Cortex of kidney (tissue), 1 donor: ENCODE measurements around the gene PLAU.
"Not testable (repeated sequence)": the region's sequence is repeated elsewhere in the genome, so short reads cannot be mapped to it uniquely, and the experiment has no call there.

ENCODE experiments used
- DNase-seq: peaks from one replicate; lab custom pipeline; 2025; lab: John Stamatoyannopoulos, UW

The PLAU gene

DNA sequence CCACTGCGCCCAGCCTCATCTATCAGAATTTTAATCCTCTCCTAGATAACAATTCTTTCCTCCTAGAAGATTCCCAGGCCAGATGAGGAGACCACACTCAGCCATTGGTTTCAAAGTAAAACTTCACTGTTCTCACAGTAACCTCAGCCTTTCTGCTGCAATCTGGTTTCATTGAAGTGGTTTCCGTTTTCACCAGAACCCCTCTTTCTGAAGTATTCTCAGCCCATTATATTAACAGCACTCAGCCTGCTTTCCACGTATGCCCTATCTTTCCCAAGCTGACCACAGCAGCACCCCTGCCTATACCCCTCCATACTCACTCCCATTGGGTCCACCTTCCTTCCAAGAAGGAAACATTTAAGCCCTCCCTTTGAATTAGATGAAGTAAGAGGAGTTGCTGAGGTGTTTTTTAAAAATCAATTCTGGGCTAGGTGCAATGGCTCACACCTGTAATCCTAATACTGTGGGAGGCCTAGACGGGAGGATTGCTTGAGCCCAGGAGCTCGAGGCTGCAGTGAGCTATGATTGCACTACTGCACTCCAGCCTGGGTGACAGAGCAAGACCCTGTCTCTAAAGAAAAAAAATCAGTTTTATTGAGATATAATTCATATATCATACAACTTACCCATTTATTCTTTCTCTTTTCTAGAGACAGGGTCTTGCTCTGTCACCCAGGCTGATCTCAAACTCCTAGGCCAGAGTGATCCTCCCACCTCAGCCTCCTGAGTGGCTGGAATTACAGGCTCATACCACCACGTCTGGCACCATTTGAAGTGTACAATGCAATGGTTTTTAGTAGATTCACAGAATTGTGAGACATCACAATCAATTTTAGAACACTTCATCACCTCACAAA, 11.3 kb downstream of the PLAU start:
- no peak for DNase-seq

DNA sequence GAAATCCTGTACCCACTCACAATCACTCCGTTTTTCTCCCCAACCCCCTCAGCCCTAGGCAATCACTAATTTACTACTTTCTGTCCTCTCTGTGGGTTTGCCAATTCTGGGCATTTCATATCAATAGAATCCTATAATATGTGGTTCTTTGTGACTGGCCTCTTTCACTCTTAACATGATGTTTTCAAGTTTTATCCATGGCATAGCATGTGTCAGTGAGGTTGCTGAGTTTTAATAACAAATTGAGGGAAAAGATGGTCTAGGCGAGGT, 11.9 kb downstream of the PLAU start:
- no peak for DNase-seq

DNA sequence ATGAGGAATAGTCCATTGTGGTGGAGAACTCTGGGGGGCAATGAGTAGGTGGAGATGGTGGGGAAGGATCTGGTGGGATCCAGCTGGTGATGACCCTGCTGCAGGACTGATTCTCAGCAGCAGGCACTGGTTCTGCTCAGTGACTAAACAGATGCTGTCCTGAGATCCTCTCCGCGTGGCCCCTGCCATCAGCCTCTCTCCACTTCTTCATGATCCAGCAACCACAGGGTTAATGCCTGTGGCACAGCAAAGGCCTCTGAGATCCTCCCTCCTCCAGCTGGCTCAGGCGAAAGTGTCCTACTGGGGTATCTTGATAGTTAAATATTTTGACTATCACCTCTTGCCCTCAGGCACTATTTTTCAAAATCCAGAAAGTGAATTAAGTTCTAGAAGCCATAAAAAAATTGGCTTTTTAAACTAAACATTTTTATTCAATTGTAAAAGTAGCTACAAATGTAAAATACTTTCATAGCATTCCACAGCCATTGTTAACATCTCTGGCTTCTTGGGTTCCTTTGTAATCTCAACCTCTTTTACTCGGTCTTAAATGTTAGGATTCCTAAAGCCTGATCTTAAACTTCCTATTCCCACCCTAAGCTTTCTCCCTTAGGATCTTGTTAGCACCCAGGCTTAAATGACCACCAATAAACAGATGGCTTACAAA, 13.1 kb downstream of the PLAU start:
- no peak for DNase-seq

DNA sequence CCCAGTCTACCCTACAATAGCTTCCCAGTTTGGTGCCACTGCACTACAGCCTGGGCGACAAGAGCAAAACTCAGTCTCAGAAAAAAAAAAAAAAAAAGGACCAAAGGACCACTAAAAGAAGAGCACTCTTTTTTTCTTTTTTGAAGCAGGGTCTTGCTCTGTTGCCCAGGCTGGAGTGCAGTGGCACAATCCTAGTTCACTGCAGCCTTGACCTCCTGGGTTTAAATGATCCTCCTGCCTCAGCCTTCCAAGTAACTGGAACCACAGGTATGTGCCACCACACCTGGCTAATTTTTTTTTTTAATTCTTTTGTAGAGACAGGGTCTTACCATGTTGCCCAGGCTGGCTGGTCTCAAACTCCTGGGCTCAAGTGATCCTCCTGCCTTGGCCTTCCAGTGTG, 14.0 kb downstream of the PLAU start:
- DNase-seq = no peak

DNA sequence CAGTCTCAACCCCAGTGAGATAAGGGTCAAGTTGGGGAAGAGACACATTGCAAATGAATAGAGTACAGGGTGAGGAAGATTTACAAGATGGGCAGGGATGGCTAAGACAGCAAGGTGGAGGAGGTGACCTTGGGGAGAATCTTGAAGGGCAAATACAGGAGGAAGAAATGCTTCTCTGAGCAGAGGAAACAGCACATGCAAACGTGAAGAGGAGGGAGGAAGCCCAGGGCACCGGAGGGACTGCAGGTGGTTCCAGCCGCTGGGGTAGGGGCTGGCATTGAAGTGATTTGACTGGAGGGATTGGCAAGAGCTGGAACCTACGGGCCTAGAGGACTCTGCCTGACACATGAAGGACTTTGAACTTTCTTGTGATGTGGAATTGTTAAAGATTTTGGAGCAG, 14.6 kb downstream of the PLAU start:
- DNase-seq = no peak

DNA sequence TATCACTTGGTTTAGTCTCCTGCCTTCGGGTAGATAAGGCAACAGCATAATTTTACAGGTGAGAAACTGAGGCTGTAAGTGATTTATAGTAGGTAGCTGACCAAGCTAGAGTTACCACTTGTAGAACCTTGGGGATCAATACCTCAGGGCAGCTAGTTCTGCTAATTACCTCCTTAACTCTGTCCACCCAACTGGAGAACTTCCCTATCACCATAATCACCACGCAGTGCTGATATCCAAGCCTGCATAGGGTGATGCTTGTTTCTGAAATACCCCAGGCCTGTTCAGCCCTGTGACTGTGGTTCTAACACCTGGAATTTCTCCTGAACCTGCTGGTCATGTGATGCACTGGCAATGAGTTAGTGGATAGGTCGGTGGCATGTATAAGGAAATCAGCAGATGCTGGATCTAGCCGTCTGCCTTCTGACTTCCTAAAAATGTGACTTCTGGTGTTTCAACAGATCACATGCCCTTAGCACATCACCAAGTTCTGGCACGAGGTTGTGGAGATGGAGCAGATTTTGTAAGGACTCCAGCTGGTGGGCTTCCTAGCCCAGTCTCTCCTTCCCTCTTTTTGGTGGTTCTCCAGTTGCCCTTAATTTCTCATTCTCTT, 15.3 kb downstream of the PLAU start:
- no peak for DNase-seq

DNA sequence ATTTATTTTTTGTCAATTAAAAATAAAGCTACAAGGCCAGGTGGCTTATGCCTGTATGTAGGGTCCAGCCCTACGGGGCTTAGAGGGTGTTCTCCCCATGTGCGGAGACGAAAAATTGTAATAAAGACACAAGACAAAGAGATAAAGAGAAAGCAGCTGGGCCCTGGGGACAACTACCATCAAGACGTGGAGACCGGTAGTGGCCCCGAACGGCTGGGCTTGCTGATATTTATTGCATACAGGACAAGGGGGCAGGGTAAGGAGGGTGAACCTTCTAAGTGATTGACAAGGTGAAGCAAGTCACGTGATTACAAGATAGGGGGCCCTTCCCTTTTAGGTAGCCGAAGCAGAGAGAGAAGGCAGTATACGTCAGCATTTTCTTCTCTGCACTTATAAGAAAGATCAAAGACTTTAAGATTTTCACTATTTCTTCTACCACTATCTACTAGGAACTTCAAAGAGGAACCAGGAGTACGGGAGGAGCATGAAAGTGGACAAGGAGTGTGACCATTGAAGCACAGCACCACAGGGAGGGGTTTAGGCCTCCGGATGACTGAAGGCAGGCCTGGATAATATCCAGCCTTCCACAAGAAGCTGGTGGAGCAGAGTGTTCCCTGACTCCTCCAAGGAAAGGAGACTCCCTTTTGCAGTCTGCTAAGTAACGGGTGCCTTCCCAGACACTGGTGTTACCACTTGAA, 19.8 kb downstream of the PLAU start:
- not testable (repeated sequence) for DNase-seq

DNA sequence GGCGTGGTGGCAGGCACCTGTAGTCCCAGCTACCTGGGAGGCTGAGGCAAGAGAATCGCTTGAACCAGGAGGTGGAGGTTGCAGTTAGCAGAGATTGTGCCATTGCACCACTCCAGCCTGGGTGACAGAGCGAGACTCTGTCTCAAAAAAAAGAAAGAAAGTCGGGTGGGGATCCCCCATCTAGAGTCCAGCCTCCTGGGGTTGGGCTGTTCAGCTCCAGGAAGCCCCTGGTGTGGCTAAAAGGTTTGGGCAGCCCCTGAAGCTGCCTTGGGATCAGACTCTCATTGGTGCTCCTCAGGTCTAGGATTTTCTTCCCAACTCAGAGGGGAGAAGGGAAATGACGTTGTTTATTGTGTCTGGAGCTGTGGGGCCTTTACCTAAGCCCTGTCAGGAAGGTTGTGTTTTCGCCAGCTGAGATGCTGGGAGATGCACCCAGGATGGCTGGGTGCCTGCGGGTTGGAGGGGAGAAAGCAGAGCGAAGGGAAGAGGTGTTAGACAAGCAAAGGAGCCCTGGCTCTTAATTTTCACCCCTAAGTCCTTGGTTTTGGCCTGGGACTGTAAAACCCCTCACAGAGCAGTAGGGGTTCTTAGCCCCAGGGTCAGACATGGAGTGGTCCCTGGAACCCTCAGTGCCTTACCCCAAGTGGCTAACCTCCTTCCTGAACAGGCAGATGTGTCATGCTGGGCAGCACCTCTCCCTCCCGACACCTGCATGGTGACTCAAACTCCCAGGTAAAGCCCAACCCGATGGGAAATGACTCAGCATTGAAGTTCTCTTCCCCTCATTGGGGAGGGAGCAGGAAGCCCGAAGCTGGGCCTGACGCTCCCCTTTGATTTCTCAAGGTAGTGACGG, 21.1 kb downstream of the PLAU start:
- no peak for DNase-seq

DNA sequence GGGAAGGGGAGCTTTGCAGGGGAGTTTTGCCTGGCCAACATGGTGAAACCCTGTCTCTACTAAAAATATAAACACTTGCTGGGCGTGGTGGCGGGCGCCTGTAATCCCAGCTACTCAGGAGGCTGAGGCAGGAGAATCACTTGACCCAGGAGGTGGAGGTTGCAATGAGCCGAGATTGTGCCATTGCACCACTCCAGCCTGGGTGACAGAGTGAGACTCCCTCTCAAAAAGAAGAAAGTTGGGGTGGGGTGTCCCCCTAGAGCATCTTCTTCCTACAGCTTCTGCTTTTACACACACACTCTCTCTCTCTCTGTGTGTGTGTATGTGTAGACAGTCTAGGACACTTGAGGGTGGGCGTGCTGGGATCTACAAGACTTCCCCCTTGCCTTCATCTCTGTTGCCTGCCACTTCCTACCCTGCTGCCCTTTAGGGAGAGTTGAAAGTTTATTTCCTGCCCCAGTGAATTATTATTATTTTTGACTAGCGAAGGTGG, 21.7 kb downstream of the PLAU start:
- no peak for DNase-seq

DNA sequence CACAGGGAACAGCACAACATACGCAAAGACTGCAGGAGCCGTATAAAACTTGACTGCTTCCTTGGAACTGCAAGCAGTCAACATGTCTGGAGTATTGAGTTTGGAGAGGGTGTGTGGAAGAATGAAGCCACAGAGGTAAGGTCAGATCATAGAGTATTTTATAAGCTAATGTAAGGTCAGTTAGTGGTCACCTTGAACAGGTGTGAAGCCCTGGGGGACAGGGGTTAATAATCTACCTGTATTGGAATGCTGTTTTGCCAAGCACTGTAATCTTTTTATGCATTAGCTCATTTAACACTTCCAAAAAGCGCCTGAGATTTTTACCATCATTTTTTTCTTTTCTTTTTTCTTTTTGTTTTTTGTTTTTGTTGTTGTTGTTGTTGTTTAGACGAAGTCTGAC, 23.1 kb downstream of the PLAU start:
- no peak for DNase-seq

DNA sequence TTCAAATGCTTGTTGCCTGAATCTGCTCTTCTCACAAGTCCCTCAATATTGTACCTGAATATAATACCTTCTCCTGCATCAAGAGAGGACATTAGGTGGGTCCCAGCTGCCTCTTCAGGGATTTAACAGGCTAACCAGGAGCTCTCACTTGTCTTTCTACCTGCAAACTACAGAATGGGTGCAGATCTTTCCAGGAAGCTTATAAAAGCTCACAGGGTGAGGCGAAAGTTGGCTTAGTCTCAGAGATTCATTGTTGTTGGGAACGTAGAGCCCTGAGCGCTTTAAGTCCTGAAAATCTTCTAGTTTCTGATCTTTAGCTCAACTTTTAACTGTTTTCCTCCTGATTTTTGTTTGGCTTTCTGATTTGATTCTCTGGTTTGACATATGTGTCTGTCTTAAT, 25.0 kb downstream of the PLAU start:
- no peak for DNase-seq

DNA sequence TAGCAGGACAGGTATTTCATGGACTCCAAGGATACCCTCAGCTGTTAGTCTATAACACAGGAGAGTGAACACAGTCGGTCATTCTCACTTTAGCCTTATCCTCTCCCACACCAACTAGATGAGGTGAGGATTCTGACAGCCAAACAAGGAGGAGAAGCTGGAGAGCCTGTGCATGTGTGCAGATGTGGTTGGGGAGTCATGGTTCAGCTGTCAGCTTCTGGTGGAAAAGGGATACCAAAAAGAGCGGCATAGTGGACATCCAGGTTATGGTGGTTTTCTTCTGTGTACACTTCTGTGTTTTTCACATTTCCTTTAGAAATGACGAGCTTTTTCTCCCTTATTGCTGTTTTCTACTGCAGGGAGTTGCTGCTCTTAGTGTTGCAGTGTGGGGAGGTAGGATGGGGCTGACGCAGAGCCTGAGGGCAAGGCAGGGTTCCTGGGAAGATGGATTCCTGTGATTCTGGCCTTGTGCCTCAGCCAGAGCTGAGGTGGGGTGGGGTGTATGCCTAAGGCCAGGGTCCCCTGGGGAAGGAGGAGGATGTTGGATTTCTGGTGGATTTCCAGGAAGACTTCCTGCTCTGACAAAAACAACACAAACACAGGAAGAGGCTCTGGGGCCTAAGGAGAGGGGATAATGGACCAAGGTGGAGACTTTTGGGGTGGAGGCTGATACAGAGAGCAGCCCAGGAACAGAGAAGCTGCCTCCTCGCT, 26.6 kb downstream of the PLAU start:
- no peak for DNase-seq

DNA sequence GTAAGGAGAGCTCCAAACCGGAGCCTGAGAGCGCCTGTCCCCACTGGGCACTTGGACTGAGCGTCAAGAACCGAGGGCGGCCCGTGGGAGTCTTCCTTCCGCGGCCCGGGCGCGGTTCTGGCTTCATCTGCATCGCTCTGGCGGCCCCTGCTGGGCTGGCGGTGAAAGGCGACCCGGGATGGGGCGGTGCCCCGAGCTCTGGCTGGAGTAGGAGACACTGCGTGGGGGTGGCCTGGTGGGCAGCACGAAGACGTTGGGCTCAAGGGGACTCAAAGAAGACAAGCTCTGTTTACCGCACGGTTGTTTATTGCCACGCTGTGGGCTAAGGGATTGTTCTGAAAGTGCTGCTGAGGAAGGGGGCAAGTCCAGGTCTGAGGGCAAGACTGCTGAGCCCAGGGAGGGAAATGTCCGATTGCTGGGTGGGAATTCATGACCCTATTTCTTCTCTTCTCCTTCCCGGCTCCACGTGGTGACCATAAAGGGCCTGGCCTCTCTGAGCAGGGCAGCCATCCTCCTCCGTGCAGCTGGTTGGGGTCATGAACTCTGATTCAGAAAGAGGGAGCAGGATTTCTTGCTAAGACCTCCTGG, 29.8 kb downstream of the PLAU start:
- DNase-seq = no peak

DNA sequence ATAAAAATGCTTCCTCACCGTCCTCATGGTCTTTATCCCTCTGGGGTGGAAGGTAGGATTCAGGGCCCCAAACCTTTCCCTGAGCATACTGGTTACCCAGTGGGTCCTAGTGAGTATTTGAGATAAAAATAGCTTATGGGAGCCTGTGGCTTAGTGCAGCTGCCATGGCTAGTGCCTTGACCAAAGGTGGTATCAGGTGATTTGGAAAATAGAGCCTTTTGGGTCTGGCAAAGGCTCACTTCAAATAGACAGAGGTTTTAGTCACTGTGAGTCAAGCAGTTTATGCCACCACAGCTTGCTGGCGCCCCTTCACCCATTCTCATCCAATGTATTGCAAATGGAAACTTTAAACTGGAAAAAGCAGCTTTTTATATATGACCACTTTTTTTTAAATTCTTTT, 30.4 kb downstream of the PLAU start:
- no peak for DNase-seq

DNA sequence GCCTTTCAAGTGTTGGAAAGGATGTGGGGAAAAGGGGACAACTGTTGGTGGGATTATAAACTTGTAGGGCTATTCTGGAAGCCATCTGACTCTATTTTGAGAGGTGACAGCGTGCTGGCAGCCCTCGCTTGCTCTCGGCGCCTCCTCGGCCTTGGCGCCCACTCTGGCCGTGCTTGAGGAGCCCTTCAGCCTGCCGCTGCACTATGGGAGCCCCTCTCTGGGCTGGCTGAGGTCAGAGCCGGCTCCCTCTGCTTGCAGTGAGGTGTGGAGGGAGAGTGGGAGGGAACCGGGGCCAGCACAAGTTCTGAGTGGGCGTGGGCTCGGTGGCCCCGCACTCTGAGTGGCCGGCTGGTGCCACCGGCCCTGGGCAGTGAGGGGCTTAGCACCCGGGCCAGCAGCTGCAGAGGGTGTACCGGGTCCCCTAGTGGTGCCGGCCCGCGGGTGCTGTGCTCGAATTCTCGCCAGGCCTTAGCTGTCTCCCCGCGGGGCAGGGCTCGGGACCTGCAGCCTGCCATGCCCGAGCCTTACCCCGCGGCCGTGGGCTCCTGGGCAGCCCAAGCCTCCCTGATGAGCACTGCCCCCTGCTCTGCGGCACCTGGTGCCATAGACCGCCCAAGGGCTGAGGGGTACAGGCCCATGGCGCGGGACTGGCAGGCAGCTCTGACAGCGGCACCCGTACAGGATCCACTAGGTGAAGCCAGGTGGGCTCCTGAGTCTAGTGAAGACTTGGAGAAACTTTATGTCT, 33.6 kb downstream of the PLAU start:
- DNase-seq = no peak

DNA sequence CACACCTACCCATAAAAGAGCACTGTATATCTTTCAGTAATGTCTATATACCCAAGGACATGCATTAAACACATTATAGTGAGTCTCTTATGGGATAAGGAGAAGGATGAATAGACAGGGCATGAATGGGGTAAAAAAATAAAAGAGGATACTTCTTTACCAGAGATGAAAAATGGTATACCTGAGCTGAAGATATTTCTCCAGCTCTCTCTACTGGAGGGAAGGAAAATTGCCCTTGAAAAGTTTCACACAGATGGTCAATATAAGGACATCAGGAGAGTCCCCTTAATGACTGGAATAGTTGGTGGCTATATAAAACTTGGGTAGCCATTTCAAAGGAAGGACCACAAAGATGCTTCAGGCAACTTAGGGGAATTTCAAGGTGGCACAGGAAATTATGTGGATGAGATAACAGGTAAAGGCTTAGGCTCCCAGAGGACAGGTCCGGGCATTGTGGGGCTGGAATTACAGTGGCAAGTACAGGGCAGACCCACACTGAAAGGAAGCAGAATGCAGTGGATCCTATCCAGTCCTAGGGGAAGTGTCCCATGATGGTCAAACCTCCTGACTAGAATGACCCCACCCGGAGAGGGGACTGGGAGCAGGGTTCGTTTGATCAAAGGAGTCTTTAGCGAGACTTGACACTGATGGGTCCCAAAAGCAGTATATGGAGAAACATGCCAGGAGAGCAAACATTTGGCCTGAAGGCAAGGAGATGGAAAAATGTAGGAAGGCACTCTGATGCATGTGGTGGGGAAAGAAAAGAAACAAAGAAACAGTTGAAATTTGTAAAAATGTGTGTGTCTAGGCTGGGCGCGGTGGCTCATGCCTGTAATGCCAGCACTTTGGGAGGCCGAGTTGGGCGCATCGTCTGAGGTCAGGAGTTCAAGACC, 35.6 kb downstream of the PLAU start:
- DNase-seq = no peak

DNA sequence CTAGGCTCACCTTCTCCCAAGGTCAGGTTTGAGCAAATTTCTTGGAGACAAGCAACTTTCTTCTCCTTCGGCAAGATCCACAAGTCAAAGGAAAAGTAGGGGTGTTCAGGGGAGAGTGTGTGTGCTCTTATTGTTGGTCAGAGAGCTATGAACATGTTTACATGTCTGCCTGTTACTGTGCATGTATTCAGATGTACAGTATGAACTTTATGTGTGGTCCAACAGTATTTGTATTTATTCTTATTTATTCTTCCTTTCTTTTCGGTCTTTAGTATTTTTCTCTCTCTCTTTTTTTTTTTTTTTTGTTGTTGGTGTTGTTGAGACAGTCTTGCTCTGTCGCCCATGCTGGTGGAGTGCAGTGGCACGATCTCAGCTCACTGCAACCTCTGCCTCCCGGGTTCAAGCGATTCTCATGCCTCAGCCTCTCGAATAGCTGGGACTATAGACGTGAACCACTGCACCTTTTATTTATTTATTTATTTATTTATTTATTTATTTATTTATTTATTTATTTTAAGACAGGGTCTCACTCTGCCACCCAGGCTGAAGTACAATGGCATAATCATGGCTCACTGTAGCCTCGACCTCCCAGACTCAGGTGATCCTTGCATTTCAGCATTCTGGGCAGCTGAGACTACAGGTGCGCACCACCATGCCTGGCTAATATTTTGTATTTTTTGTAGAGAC, 38.2 kb downstream of the PLAU start:
- no peak for DNase-seq
